ENCODE data around the gene CSNK2A1. TPM values are rescaled to one million over a fixed set of nuclear protein-coding genes. Genes with fewer than 3 reads are reported as not detected.
"Not testable (repeated sequence)": the region's sequence is repeated elsewhere in the genome, so short reads cannot be mapped to it uniquely, and the experiment has no call there.

The CSNK2A1 gene
- total RNA-seq, 6 donors from 2014 or later: 54.4 to 111 (median 79.8) TPM

- H3K4me3 ChIP-seq: no peak overlapping the region
- H3K27ac ChIP-seq: no peak overlapping the region
- ATAC-seq (ENCODE audit: low FRiP score in 2 of 2) (no peak), DNase-seq (no peak)
- peaks cover 3 to 13% (median 6%) of the 10 kb centered on the region in 4 donors for H3K9me3 ChIP-seq
- peaks cover 0 to 13% (median 9%) of the 10 kb centered on the region in 4 donors for H3K4me1 ChIP-seq
- peaks cover 0 to 5% (median 0%) of the 10 kb centered on the region in 4 donors for H3K36me3 ChIP-seq
- TF ChIP-seq CTCF (IDR thresholded peaks at IDR 0.05) (no peak), EP300 (IDR thresholded peaks at IDR 0.05) (no peak), POLR2A (IDR thresholded peaks at IDR 0.05) (no peak), POLR2AphosphoS5 (IDR thresholded peaks at IDR 0.05) (no peak)
- WGBS, 2 donors: 74 to 84% methylated on average over 3 of the region's 3 CpGs
- H3K27me3 ChIP-seq: no peaks in the 10 kb centered on the region
Measured at GRCh38 chr20:515696-516095, 27.9 kb downstream of the CSNK2A1 start.

- WGBS, 2 donors: 73 to 85% methylated on average over 2 of the region's 2 CpGs
- no peak overlapping the region for H3K4me3 ChIP-seq
- DNase-seq: no peak
- no peak for ATAC-seq (ENCODE audit: low FRiP score in 2 of 2)
- H3K36me3 ChIP-seq: no peaks in the 10 kb centered on the region
- peaks cover 6 to 22% (median 11%) of the 10 kb centered on the region in 4 donors for H3K4me1 ChIP-seq
- no peaks in the 10 kb centered on the region for H3K9me3 ChIP-seq
- no peak overlapping the region for H3K27ac ChIP-seq
- TF ChIP-seq POLR2A (IDR thresholded peaks at IDR 0.05): no peak
- no peak for TF ChIP-seq POLR2AphosphoS5 (IDR thresholded peaks at IDR 0.05)
- no peak for TF ChIP-seq CTCF (IDR thresholded peaks at IDR 0.05)
- TF ChIP-seq EP300 (IDR thresholded peaks at IDR 0.05): no peak
- no peaks in the 10 kb centered on the region for H3K27me3 ChIP-seq
Measured at GRCh38 chr20:513429-513828, 30.2 kb downstream of the CSNK2A1 start.

- H3K36me3 ChIP-seq: peaks cover 0 to 23% (median 2%) of the 10 kb centered on the region in 4 donors
- H3K27ac ChIP-seq; DNase-seq; ATAC-seq (ENCODE audit: low FRiP score in 2 of 2); H3K4me3 ChIP-seq; H3K27me3 ChIP-seq; H3K9me3 ChIP-seq: not testable (repeated sequence)
- 87 to 90% methylated on average over 9 of the region's 9 CpGs for WGBS, 2 donors
- H3K4me1 ChIP-seq: peaks cover 9 to 29% (median 12%) of the 10 kb centered on the region in 4 donors
Measured at GRCh38 chr20:510328-511057, 33.1 kb downstream of the CSNK2A1 start.

GRCh38 chr20:508364-508787 lies 35.2 kb downstream of the CSNK2A1 start:
- H3K27me3 ChIP-seq; H3K4me3 ChIP-seq; H3K27ac ChIP-seq; H3K9me3 ChIP-seq; DNase-seq; ATAC-seq (ENCODE audit: low FRiP score in 2 of 2): not testable (repeated sequence)
- Histone ChIP-seq H3K4me1 (peaks cover 5 to 16% (median 12%) of the 10 kb centered on the region in 4 donors), H3K36me3 (peaks cover 6 to 41% (median 17%) of the 10 kb centered on the region in 4 donors)
- WGBS, 2 donors: 64 to 71% methylated on average over 6 of the region's 6 CpGs

GRCh38 chr20:507761-508332 lies 35.7 kb downstream of the CSNK2A1 start:
- no peak overlapping the region for H3K4me3 ChIP-seq
- peaks cover 5 to 16% (median 11%) of the 10 kb centered on the region in 4 donors for H3K4me1 ChIP-seq
- no peak for ATAC-seq (ENCODE audit: low FRiP score in 2 of 2)
- no peaks in the 10 kb centered on the region for H3K27me3 ChIP-seq
- 78 to 88% methylated on average over 7 of the region's 7 CpGs for WGBS, 2 donors
- DNase-seq: no peak
- peaks cover 6 to 46% (median 22%) of the 10 kb centered on the region in 4 donors for H3K36me3 ChIP-seq
- H3K27ac ChIP-seq: no peak overlapping the region
- no peaks in the 10 kb centered on the region for H3K9me3 ChIP-seq
- TF ChIP-seq POLR2AphosphoS5 (IDR thresholded peaks at IDR 0.05) (no peak), EP300 (IDR thresholded peaks at IDR 0.05) (no peak), POLR2A (IDR thresholded peaks at IDR 0.05) (no peak), CTCF (IDR thresholded peaks at IDR 0.05) (no peak)
